Jurkat, Clone E6-1 (cell line): ENCODE measurements around the gene RASD2.

Source experiments
- DNase-seq: peaks from one replicate; pipeline ENCODE4 v3.0.0-alpha.2; 2011; ENCODE audit warnings: low read depth, low spot score
- H3K4me3 ChIP-seq: 2 replicates; pipeline ENCODE4 v1.5.1; 2011; ENCODE audit warnings: mild to moderate bottlenecking, low read length, control low read depth, moderate library complexity

Gene RASD2

GRCh38 chr22:35517207-35517606 is 23.4 kb upstream of the RASD2 start:
- DNase-seq = no peak
- no peak overlapping the region for H3K4me3 ChIP-seq

GRCh38 chr22:35517769-35518530 is 22.7 kb upstream of the RASD2 start:
- H3K4me3 ChIP-seq = no peak overlapping the region
- DNase-seq = no peak

GRCh38 chr22:35518811-35519210 is 21.8 kb upstream of the RASD2 start:
- H3K4me3 ChIP-seq = no peak overlapping the region
- DNase-seq = no peak

GRCh38 chr22:35519306-35520000 is 21.2 kb upstream of the RASD2 start:
- DNase-seq = no peak
- H3K4me3 ChIP-seq = no peak overlapping the region

- H3K4me3 ChIP-seq = no peak overlapping the region
- DNase-seq = no peak
Observed at GRCh38 chr22:35521358-35522224, 19.0 kb upstream of the RASD2 start.

GRCh38 chr22:35522225-35523149 is 18.1 kb upstream of the RASD2 start:
- H3K4me3 ChIP-seq = no peak overlapping the region
- DNase-seq = no peak

GRCh38 chr22:35523167-35523947 is 17.3 kb upstream of the RASD2 start:
- no peak for DNase-seq
- H3K4me3 ChIP-seq = no peak overlapping the region

- no peak for DNase-seq
- no peak overlapping the region for H3K4me3 ChIP-seq
Observed at GRCh38 chr22:35524966-35525686, 15.5 kb upstream of the RASD2 start.

- H3K4me3 ChIP-seq = no peak overlapping the region
- no peak for DNase-seq
Observed at GRCh38 chr22:35525687-35526332, 14.8 kb upstream of the RASD2 start.

- H3K4me3 ChIP-seq = no peak overlapping the region
- DNase-seq = no peak
Observed at GRCh38 chr22:35526333-35526979, 14.2 kb upstream of the RASD2 start.

- H3K4me3 ChIP-seq = no peak overlapping the region
- no peak for DNase-seq
Observed at GRCh38 chr22:35528927-35529326, 11.7 kb upstream of the RASD2 start.

- no peak for DNase-seq
- no peak overlapping the region for H3K4me3 ChIP-seq
Observed at GRCh38 chr22:35530700-35531099, 9.9 kb upstream of the RASD2 start.

GRCh38 chr22:35531202-35531601 is 9.4 kb upstream of the RASD2 start:
- no peak overlapping the region for H3K4me3 ChIP-seq
- no peak for DNase-seq

- no peak for DNase-seq
Observed at GRCh38 chr22:35531676-35532075, 9.0 kb upstream of the RASD2 start.

GRCh38 chr22:35533365-35534029 is 7.1 kb upstream of the RASD2 start:
- H3K4me3 ChIP-seq = no peak overlapping the region
- DNase-seq = no peak

More at GRCh38 chr22:35531676-35532075, 9.0 kb upstream of the RASD2 start:
- no peak overlapping the region for H3K4me3 ChIP-seq

- H3K4me3 ChIP-seq = no peak overlapping the region
- DNase-seq = no peak
Observed at GRCh38 chr22:35534091-35534490, 6.5 kb upstream of the RASD2 start.
